KMS-11 (cell line): ENCODE measurements around the gene MUC2.

Experiments used
- H2AFZ ChIP-seq: fragments of 200-600 bp; sonication (generic); 2 replicates; pipeline ENCODE4 v1.6.1; 2016; ENCODE audit warnings: antibody characterized with exemption, mixed run types, low read depth
- H3K27ac ChIP-seq: fragments of 200-600 bp; sonication (generic); 2 replicates; pipeline ENCODE4 v1.6.1; 2016; ENCODE audit warnings: mild to moderate bottlenecking, mixed run types
- H3K27me3 ChIP-seq: fragments of 200-600 bp; sonication (generic); 2 replicates; pipeline ENCODE4 v1.6.1; 2017; ENCODE audit warnings: mild to moderate bottlenecking, low read depth, mixed run types, moderate library complexity; ENCODE audit not compliant: insufficient read depth
- H3K36me3 ChIP-seq: fragments of 200-600 bp; sonication (generic); 2 replicates; pipeline ENCODE4 v1.6.1; 2017; ENCODE audit warnings: mild to moderate bottlenecking, mixed run types; ENCODE audit not compliant: insufficient read depth
- H3K4me1 ChIP-seq: fragments of 200-600 bp; sonication (generic); 2 replicates; pipeline ENCODE4 v1.6.1; 2016; ENCODE audit warnings: mild to moderate bottlenecking, low read depth, mixed run types; ENCODE audit not compliant: poor library complexity, severe bottlenecking
- H3K4me2 ChIP-seq: fragments of 200-600 bp; sonication (generic); 2 replicates; pipeline ENCODE4 v1.7.0; 2016; ENCODE audit warnings: mild to moderate bottlenecking, mixed run types
- H3K4me3 ChIP-seq: fragments of 200-600 bp; sonication (generic); IDR thresholded peaks from 2 replicates; pipeline ENCODE4 v1.6.1; 2017; ENCODE audit warnings: low read depth, low read length, mixed read lengths; ENCODE audit not compliant: insufficient read depth
- H3K79me2 ChIP-seq: fragments of 200-600 bp; sonication (generic); 2 replicates; pipeline ENCODE4 v1.6.1; 2016; ENCODE audit warnings: low read depth, mixed run types; ENCODE audit not compliant: insufficient read depth
- H3K9ac ChIP-seq: fragments of 200-600 bp; sonication (generic); 2 replicates; pipeline ENCODE4 v1.6.1; 2016; ENCODE audit warnings: mild to moderate bottlenecking, mixed run types
- H4K20me1 ChIP-seq: fragments of 200-600 bp; sonication (generic); 2 replicates; pipeline ENCODE4 v1.6.1; 2016; ENCODE audit warnings: mild to moderate bottlenecking, mixed run types; ENCODE audit not compliant: insufficient read depth
- TF ChIP-seq, protein P1 (sequence below): fragments of 200-600 bp; sonication (generic); conservative IDR thresholded peaks from 2 replicates; pipeline ENCODE4 v1.6.1; 2017; ENCODE audit warnings: low read depth, mild to moderate bottlenecking, antibody characterized with exemption, low read length, moderate library complexity, mixed read lengths

The MUC2 gene

DNA sequence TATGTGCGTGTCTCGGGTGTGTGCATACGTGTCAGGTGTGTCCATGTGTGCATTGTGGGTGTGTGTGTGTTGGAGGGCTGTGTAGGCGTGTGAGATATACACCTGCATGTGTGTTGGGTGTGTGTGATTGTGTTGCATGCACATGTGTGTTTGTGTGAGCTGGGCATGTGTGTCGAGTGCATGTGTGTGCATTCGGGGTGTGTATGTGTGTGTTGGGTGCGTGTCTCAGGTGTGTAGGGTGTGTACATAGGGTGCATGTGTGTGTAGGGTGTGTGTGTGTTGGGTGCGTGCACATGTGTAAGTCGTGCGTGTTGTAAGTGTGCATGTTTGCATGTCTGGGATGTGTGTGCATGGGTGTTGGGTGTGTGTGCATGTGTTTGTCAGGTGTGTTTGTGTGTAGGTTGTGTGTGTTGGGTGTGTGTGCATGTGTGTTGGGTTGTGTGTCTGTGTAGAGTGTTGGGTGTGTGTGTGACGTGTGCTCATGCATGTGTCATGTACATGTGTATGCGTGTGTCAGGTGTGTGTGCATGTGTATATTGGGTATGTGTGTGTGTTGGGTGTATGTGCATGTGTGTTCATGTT lies 42.3 kb upstream of the MUC2 start:
- Histone ChIP-seq H3K9ac (no peak overlapping the region), H3K27me3 (peaks cover 37% of the 10 kb centered on the region; the same call in 1 of the 2 replicates), H4K20me1 (no peaks in the 10 kb centered on the region), H3K27ac (no peak overlapping the region), H3K4me1 (no peaks in the 10 kb centered on the region), H3K36me3 (no peaks in the 10 kb centered on the region), H2AFZ (no peak overlapping the region), H3K79me2 (no peaks in the 10 kb centered on the region), H3K4me3 (no peak overlapping the region), H3K4me2 (no peak overlapping the region)
- TF ChIP-seq, protein P1, sequence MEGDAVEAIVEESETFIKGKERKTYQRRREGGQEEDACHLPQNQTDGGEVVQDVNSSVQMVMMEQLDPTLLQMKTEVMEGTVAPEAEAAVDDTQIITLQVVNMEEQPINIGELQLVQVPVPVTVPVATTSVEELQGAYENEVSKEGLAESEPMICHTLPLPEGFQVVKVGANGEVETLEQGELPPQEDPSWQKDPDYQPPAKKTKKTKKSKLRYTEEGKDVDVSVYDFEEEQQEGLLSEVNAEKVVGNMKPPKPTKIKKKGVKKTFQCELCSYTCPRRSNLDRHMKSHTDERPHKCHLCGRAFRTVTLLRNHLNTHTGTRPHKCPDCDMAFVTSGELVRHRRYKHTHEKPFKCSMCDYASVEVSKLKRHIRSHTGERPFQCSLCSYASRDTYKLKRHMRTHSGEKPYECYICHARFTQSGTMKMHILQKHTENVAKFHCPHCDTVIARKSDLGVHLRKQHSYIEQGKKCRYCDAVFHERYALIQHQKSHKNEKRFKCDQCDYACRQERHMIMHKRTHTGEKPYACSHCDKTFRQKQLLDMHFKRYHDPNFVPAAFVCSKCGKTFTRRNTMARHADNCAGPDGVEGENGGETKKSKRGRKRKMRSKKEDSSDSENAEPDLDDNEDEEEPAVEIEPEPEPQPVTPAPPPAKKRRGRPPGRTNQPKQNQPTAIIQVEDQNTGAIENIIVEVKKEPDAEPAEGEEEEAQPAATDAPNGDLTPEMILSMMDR, result no peak

GRCh38 chr11:1033016-1033798 lies 41.5 kb upstream of the MUC2 start:
- Histone ChIP-seq H3K27ac (no peak overlapping the region), H2AFZ (no peak overlapping the region), H3K79me2 (no peaks in the 10 kb centered on the region), H3K36me3 (no peaks in the 10 kb centered on the region), H3K27me3 (peaks cover 41% of the 10 kb centered on the region; the same call in 1 of the 2 replicates), H3K4me3 (no peak overlapping the region), H3K4me1 (no peaks in the 10 kb centered on the region), H3K4me2 (no peak overlapping the region), H3K9ac (no peak overlapping the region), H4K20me1 (no peaks in the 10 kb centered on the region)
- TF ChIP-seq, protein P1, result no peak

DNA sequence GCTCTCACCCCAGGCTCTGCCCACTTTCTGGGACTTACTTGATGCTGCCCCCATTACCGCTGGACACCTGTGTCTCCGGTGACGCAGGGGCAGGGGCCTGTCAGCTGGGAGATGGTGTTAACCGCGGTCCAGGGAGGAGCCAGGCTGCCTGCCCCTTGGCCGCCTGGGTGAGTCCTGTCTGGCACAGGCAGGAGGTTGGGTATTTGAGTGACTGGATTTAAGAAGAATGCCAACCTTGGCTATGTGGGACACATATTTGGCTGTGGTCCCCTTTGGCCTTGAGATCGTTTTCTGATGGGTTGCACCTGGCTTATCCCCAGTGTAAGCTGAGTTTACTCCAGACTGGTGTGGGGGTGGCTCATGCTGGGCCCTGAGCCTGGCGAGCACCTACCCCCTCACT lies 40.7 kb upstream of the MUC2 start:
- Histone ChIP-seq H3K4me1 (no peaks in the 10 kb centered on the region), H3K27ac (no peak overlapping the region), H3K79me2 (no peaks in the 10 kb centered on the region), H4K20me1 (no peaks in the 10 kb centered on the region), H3K4me3 (no peak overlapping the region), H3K9ac (no peak overlapping the region), H3K36me3 (no peaks in the 10 kb centered on the region), H3K4me2 (no peak overlapping the region), H3K27me3 (peaks cover 46% of the 10 kb centered on the region; the same call in 1 of the 2 replicates), H2AFZ (no peak overlapping the region)
- TF ChIP-seq, protein P1, result no peak

DNA sequence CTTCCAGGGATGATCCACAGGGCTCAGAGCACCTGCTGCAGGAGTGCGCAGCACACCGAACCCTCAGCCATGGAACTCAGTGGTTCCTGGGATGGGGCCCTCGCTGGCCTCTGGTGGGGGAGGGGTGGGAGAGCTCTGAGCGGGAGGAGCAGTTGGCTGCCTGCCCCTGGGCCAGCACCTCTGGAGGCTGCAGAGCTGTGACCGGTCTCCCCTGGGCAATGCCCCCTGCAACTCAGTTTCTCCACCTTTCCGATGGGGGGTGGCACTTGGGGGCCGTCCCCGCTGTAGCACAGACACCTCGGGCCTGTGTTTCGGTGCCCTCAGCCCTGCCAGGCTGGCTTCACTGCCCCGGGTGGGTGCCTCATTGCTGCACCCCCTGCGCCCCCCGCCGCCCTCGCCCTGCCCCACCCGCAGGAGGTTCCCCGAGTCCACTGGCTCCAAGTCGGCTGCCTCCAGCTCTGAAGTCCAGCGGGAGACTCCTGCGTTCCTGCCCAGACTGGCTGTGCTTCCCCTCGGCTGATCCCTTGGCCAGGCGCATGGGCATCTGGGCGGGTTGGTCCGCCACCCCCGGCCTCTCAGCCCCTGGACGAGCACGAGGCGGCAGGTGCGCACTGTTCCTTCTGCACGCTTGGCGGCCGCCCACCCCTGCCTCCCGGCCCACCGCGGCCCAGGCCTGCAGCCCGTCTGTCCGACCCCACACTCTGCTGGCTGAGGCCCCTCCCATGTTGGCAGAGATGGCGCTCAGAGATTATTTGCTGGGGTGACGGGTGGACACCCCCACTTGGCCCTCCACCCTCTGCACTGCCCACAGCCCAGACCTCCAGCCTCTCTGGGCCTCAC lies 40.0 kb upstream of the MUC2 start:
- H3K9ac ChIP-seq, result no peak overlapping the region
- no peaks in the 10 kb centered on the region for H4K20me1 ChIP-seq
- H2AFZ ChIP-seq, result no peak overlapping the region
- H3K4me3 ChIP-seq, result no peak overlapping the region
- no peaks in the 10 kb centered on the region for H3K4me1 ChIP-seq
- no peaks in the 10 kb centered on the region for H3K36me3 ChIP-seq
- no peak overlapping the region for H3K27ac ChIP-seq
- peaks cover 53% of the 10 kb centered on the region; the same call in 1 of the 2 replicates for H3K27me3 ChIP-seq
- H3K79me2 ChIP-seq, result no peaks in the 10 kb centered on the region
- no peak overlapping the region for H3K4me2 ChIP-seq
- TF ChIP-seq, protein P1, result no peak
